EL (cell line): ENCODE results near the gene GLI3.

ENCODE experiments used
- DNase-seq: peaks from one replicate; pipeline ENCODE4 v3.0.0-alpha.2; 2016

The GLI3 gene

GRCh38 chr7:41912851-41913567, 324.0 kb downstream of the GLI3 start:
- peak; percentile 60 for DNase-seq

DNA sequence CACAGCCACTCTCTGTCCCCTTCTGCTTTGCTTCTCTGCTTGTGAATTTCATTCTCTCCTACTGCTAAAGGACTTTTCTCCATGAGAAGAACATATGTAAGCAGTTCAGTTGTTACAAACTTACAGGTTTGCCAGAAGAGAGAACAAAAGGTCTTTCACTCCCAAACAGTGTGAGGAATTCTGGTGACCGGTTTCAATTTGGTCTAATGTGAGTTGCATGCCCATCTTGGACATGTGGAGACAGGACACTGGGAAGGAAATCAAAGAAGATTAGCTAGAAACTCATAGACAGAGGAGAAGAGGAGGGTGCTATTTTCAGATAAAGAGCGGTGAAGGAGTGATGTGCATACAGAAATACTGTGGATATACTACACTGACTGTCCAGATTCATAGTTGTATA, 324.6 kb downstream of the GLI3 start:
- peak; percentile 14 for DNase-seq

- peak; percentile 82 for DNase-seq
These were observed 325.2 kb downstream of the GLI3 start for GRCh38 chr7:41911792-41912191.
